ENCODE results near the gene PATL1.

Gene PATL1

DNA sequence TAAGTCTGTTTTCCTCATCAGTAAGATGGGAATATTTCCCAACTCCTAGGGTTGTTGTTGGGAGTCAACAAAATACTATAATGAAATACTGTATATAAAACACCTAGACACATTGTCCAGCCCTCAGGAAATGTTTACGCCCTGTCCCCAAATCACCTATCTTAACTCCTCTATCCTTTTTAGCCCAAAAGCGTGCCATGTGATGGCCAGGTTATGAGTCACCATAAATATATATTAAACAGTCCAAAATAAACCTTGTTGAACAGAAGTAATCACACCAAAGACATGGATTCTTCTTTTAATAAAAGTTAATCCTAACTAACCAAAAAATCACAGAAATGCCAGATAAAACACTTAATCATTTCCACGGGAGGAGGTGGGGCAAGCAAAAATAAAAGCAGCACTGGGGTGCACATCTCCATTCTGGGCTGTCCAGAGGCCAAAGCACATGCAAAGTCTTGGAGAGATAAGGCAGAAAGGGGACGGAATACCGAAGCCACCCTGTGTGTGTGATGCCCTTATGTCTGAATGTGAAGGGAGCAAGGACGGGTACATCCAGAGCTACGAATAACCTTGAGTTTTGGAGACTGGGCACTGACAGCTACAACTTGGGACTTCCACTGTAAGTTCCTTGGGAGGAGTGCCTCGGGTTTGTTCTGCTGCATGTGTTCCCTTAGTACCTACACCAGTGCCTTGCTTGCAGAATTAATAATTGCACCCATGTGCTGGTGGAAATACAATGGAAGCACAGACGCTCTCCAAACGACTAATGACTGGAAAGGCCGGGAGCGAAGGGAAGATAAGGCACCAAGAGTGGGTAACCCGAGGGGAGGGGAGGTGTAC is 54.3 kb downstream of the PATL1 start:
- no peak for DNase-seq

GRCh38 chr11:59611570-59612565 is 57.0 kb downstream of the PATL1 start:
- DNase-seq: no peak

DNA sequence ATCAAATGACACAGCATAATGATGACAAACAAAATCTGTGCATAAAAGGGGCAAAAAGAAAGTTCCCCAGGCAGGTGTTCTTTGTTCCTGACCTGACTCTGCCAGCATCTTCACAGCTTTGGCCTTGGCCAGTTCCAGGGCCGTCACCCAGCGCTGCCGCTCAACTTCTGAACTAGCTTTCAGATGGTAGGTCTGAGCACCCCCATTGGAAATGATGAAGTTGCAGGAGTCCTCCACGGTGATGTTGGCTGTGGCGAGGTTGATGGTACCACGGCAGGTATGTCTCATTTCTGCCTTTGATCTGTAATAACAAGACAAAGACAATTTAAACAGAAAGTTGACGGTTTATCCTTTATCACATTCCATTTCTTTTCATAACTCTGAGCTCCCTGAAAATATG is 58.5 kb downstream of the PATL1 start:
- DNase-seq: no peak

DNA sequence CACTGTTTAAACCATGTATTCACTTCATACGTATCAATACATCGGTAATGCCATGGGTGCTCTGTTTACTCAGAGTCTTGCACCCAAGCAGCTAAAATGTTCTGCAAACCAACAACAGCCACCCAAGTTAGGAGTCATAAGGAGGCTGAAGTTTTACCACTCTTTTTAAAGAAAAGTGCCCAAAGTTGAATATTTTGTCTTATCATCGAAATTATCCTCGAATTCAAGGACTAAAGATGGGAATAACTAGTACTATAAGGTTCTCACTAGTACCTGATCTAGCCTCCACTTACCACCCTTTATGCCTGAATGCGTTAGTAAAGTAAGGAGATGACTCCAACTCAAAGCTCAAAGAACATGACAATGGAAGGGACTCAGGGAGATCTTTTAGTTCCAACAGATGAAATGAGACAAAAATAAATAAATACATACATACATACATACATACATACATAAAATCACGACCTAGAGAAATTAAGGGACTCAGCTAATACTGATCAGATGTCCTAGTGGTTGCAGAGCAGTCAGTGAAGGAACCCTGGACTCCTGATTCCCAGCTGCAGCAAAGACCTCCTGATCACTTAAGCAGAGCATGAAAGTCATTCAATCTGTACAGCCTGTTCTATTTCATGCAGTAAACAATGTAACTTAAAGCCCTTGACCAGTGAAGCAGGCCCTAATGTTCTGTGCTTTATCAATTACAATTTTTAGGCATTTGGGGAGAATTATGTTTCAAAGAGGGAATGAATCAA is 61.0 kb downstream of the PATL1 start:
- DNase-seq: no peak

DNA sequence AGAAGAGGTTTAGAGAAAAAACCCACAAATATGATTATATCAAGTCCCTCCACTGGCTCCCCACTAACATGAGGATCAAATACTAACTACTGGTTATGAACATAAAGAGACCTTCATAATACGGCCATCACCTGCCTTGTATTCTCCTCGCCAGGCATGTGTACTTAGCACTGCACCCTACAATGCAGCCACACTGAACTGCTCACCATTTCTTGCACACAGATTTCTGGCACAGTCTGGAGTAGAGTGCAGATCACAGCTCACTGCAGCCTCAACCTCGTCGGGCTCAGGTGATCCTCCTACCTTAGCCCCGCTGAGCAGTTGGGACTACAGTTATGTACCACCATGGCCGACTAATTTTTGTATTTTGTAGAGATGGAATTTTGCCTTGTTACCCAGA is 66.4 kb downstream of the PATL1 start:
- no peak for DNase-seq

GRCh38 chr11:59601788-59602187 is 67.0 kb downstream of the PATL1 start:
- DNase-seq: no peak

GRCh38 chr11:59600636-59601035 is 68.2 kb downstream of the PATL1 start:
- no peak for DNase-seq

DNA sequence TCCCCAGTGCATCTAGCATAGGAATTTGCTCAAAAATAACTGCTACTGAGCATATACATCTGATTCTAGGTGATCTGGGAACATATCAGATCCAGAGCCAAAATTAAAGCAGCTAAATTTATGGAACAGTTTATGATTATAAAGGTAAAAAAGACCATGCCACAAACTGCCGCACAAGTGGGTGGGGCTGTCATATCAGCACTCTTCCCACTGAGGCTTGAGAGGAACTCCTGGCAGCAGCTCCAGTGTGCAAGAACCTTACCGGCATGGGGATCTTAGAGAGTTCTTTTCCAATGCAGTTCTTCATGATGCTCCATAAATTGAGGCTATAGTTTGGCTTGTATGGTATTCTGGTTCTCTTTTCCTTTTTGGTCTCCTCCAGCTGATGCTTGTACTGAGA is 68.6 kb downstream of the PATL1 start:
- no peak for DNase-seq

DNA sequence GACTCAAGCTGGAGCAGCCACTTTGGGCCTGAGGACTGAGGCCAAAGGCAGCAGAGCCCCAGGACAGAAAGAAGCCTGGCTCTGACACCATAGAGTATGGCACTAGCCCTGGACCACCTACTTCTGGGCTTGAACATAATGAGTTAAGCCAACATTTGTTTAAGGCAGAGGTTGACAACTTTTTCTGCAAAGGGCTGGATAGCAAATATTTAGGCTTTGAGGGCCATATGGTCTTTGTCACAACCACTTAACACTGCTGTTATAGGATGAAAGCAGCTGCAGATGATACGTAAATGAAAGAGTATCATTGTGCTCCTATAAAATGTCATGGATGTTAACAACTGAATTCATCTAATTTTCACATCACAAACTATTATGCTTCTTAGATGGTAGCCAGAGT is 69.9 kb downstream of the PATL1 start:
- no peak for DNase-seq

Data from activated gamma-delta T cell (primary cell).